Activated effector memory CD4-positive, alpha-beta T cell treated with anti-CD3 and anti-CD28 coated beads, Interleukin-2, amount 50 U/mL, for 16 hours (primary cell): ENCODE results near the gene SPNS2.

Experiments used
- DNase-seq: peaks from one replicate; pipeline ENCODE4 v3.0.0-alpha.2; 2020

The SPNS2 gene

GRCh38 chr17:4554441-4554996, 55.8 kb downstream of the SPNS2 start:
- no peak for DNase-seq

GRCh38 chr17:4554997-4555799, 56.5 kb downstream of the SPNS2 start, which contains the start of gene MYBBP1A:
Gene MYBBP1A (minus strand): TSS chr17:4555384. CDS start chr17:4555324, 60 bp downstream.
- peak; percentile 99 for DNase-seq

- no peak for DNase-seq
Measured at GRCh38 chr17:4555873-4556759, 57.4 kb downstream of the SPNS2 start.

GRCh38 chr17:4556996-4557395, 58.3 kb downstream of the SPNS2 start:
- no peak for DNase-seq

- no peak for DNase-seq
Measured at GRCh38 chr17:4557626-4558346, 59.1 kb downstream of the SPNS2 start.

- no peak for DNase-seq
Measured at GRCh38 chr17:4558347-4558971, 59.8 kb downstream of the SPNS2 start.

- no peak for DNase-seq
Measured at GRCh38 chr17:4559139-4559791, 60.6 kb downstream of the SPNS2 start.

- no peak for DNase-seq
Measured at GRCh38 chr17:4559966-4560365, 61.3 kb downstream of the SPNS2 start.

- no peak for DNase-seq
Measured at GRCh38 chr17:4560421-4560820, 61.7 kb downstream of the SPNS2 start, which contains the start of gene GGT6. Gene GGT6 (minus strand): TSS chr17:4560577. CDS start chr17:4560521, 56 bp downstream.

GRCh38 chr17:4560837-4561256, 62.2 kb downstream of the SPNS2 start:
- no peak for DNase-seq

GRCh38 chr17:4562015-4562969, 63.6 kb downstream of the SPNS2 start:
- DNase-seq, result no peak

- DNase-seq, result peak; percentile 80
Measured at GRCh38 chr17:4565209-4566141, 66.8 kb downstream of the SPNS2 start.

- peak; percentile 71 for DNase-seq
Measured at GRCh38 chr17:4566785-4567184, 68.1 kb downstream of the SPNS2 start.

- no peak for DNase-seq
Measured at GRCh38 chr17:4569591-4569990, 70.9 kb downstream of the SPNS2 start.

GRCh38 chr17:4572131-4572530, 73.5 kb downstream of the SPNS2 start:
- no peak for DNase-seq

GRCh38 chr17:4573115-4573514, 74.4 kb downstream of the SPNS2 start:
- no peak for DNase-seq

- DNase-seq, result peak; percentile 89
Measured at GRCh38 chr17:4573669-4574068, 75.0 kb downstream of the SPNS2 start.

GRCh38 chr17:4574448-4575045, 75.9 kb downstream of the SPNS2 start:
- DNase-seq, result no peak

GRCh38 chr17:4576161-4576558, 77.5 kb downstream of the SPNS2 start:
- no peak for DNase-seq
